ENCODE results near the gene CD160. TPM values are rescaled to one million over a fixed set of nuclear protein-coding genes. Genes with fewer than 3 reads are reported as not detected.

The CD160 gene
- total and polyA plus RNA-seq, 2 of the 13 experiments (the other 11 are each of a cell fraction or from before 2014, with no cell fraction given) = 0.09 TPM; not detected in 1

DNA sequence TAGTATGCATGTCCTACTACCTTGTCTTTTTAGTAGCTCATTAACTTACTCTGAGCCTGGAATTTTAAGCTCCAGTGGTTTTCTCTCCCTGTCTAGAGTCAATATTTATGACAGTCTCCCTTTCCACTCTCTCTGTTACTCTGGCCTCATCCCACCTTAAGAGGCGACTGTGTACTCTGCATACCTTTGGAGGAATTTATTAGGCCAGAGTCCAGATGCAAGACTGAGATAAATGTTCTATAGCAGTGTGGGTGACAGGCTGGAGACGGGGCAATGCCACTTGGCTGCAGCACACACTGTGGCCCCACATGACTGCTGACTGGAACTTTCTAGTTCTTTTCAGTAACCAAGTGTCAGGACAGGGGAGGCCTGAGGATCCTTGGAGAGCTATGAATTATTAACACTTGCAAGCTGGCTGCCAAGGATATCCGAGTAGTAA, 8.1 kb upstream of the CD160 start (continued):
- TF ChIP-seq ZNF318 (CRISPR knock-in tag; IDR thresholded peaks at IDR 0.05) (no peak), ZFP36L2 (CRISPR knock-in tag; IDR thresholded peaks at IDR 0.05) (no peak), ZBTB3 (CRISPR knock-in tag; IDR thresholded peaks at IDR 0.05; ENCODE audit: borderline replicate concordance, low read depth) (peak; percentile 46; the same call in 1 of the 2 replicates), TGIF2 (CRISPR knock-in tag; IDR thresholded peaks at IDR 0.05) (0 out of 2 replicates have a peak, but pooled peaks have one; percentile 56), MEIS2 (CRISPR knock-in tag; IDR thresholded peaks at IDR 0.05) (peak; percentile 76), ZKSCAN1 (IDR thresholded peaks at IDR 0.05; ENCODE audit: low read length) (0 out of 2 replicates have a peak, but pooled peaks have one; percentile 55), ZNF558 (CRISPR knock-in tag; IDR thresholded peaks at IDR 0.05; ENCODE audit: borderline replicate concordance) (no peak), HBP1 (CRISPR knock-in tag; IDR thresholded peaks at IDR 0.05; ENCODE audit: low read depth) (no peak), BHLHE40 (IDR thresholded peaks at IDR 0.05; ENCODE audit: low read length) (no peak), AHDC1 (CRISPR knock-in tag; IDR thresholded peaks at IDR 0.05; ENCODE audit: borderline replicate concordance) (peak; percentile 91), NFIB (CRISPR knock-in tag; IDR thresholded peaks at IDR 0.05; ENCODE audit: borderline replicate concordance) (no peak), ZNF749 (CRISPR knock-in tag; IDR thresholded peaks at IDR 0.05; ENCODE audit: borderline replicate concordance) (no peak)
- TF ChIP-seq, protein P1, sequence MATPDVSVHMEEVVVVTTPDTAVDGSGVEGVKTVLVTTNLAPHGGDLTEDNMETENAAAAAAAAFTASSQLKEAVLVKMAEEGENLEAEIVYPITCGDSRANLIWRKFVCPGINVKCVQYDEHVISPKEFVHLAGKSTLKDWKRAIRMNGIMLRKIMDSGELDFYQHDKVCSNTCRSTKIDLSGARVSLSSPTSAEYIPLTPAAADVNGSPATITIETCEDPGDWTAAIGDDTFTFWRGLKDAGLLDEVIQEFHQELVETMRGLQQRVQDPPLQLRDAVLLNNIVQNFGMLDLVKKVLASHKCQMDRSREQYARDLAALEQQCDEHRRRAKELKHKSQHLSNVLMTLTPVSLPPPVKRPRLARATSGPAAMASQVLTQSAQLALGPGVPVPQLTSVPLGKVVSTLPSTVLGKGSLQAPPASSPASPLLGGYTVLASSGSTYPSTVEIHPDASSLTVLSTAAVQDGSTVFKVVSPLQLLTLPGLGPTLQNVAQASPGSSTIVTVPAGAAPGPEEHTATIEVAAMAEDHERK (CRISPR knock-in tag; IDR thresholded peaks at IDR 0.05; ENCODE audit: low read depth) = no peak
